Prostate gland (tissue), 2 donors: ENCODE results near the gene FAF1. TPM values are rescaled to one million over a fixed set of nuclear protein-coding genes. Genes with fewer than 3 reads are reported as not detected.

Source experiments
- DNase-seq: peaks from one replicate; pipeline ENCODE4 v3.0.0-alpha.2; 2019; ENCODE audit warnings: low spot score
- H3K27ac ChIP-seq, 2 donors: fragments of 200-600 bp; sonication (generic); 2 replicates each; pipeline ENCODE4 v1.5.1; 2017 to 2019
- H3K27me3 ChIP-seq: fragments of 200-600 bp; sonication (generic); replicated peaks from 2 replicates; pipeline ENCODE4 v1.5.1; 2019; ENCODE audit not compliant: insufficient read depth
- H3K36me3 ChIP-seq, 2 donors: fragments of 200-600 bp; sonication (generic); 1 replicate in 1 of 2; 2 replicates in 1 of 2; pipeline versions ENCODE4 v1.5.1 to v1.8.1; 2017 to 2019
- H3K4me1 ChIP-seq: fragments of 200-600 bp; sonication (generic); replicated peaks from 2 replicates; pipeline ENCODE4 v1.5.1; 2019
- H3K4me3 ChIP-seq, 2 donors: fragments of 200-600 bp; sonication (generic); 2 replicates each; pipeline ENCODE4 v1.5.1; 2017 to 2019
- H3K9me3 ChIP-seq: fragments of 200-600 bp; sonication (generic); 2 replicates; pipeline ENCODE4 v1.5.1; 2017
- CTCF ChIP-seq, 4 experiments: fragments of 200-600 bp in 2 of 4; fragments of 450-650 bp in 2 of 4; sonication (generic) in 2 of 4; IDR thresholded peaks; 1 replicate in 3 of 4; 2 replicates in 1 of 4; pipeline ENCODE4 v1.5.1; 2016 to 2019; ENCODE audit warnings: antibody characterized with exemption in 4 of 4, mild to moderate bottlenecking in 2 of 4, moderate library complexity in 2 of 4
- POLR2A ChIP-seq: fragments of 450-650 bp; IDR thresholded peaks from one replicate; pipeline ENCODE4 v1.6.1; 2016; ENCODE audit warnings: antibody characterized with exemption, mild to moderate bottlenecking
- POLR2AphosphoS5 ChIP-seq: sonication (generic); formaldehyde crosslinking; IDR thresholded peaks from one replicate; pipeline ENCODE4 v1.6.1; 2017; ENCODE audit warnings: antibody characterized with exemption
- WGBS: methylation state at CpG from one replicate; pipeline ENCODE4 v1.1.5; 2018; 5-methylcytosine and 5-hydroxymethylcytosine counted together
- intact Hi-C: fragments of 100-400 bp; cut with DNase I; formaldehyde crosslinking; loops from one replicate; pipeline ENCODE4 v1.14.2; 2022
- total RNA-seq, 2 donors: library from RNA; depleted of rRNA; stranded (reverse); fragments of >200 nt; gene quantifications; one replicate each; pipeline ENCODE4 v1.1.0, GENCODE V29; 2016

FAF1 gene
- total RNA-seq, 2 donors from 2014 or later: 40.4 to 41.5 TPM

- no peak overlapping the region for H3K27ac ChIP-seq
- 94% methylated on average over 1 of the region's 1 CpG for WGBS
Observed at GRCh38 chr1:50832167-50832566, 127.9 kb downstream of the FAF1 start.

GRCh38 chr1:50831300-50832061 is 128.6 kb downstream of the FAF1 start:
- no peak overlapping the region for H3K27ac ChIP-seq
- no peaks in the 10 kb centered on the region for H3K36me3 ChIP-seq
- TF ChIP-seq POLR2A (no peak), POLR2AphosphoS5 (no peak), CTCF (IDR thresholded peaks at IDR 0.05) (no peak)
- no peak for DNase-seq
- intact Hi-C loops: no loop called here
- no peaks in the 10 kb centered on the region for H3K4me1 ChIP-seq
- H3K4me3 ChIP-seq: no peak overlapping the region
- 97% methylated on average over 5 of the region's 5 CpGs for WGBS
- no peaks in the 10 kb centered on the region for H3K27me3 ChIP-seq
- H3K9me3 ChIP-seq: no peaks in the 10 kb centered on the region

More at GRCh38 chr1:50832167-50832566, 127.9 kb downstream of the FAF1 start:
- Histone ChIP-seq H3K36me3 (no peaks in the 10 kb centered on the region), H3K4me1 (no peaks in the 10 kb centered on the region), H3K4me3 (no peak overlapping the region), H3K27me3 (no peaks in the 10 kb centered on the region), H3K9me3 (no peaks in the 10 kb centered on the region)
- TF ChIP-seq POLR2A (no peak), POLR2AphosphoS5 (no peak), CTCF (IDR thresholded peaks at IDR 0.05) (no peak)
- DNase-seq: no peak
- intact Hi-C loops: no loop called here

GRCh38 chr1:50830621-50831020 is 129.4 kb downstream of the FAF1 start:
- no peak for DNase-seq
- Histone ChIP-seq H3K4me1 (no peaks in the 10 kb centered on the region), H3K4me3 (no peak overlapping the region), H3K9me3 (no peaks in the 10 kb centered on the region), H3K27ac (no peak overlapping the region), H3K36me3 (no peaks in the 10 kb centered on the region), H3K27me3 (no peaks in the 10 kb centered on the region)
- intact Hi-C loops: no loop called here
- TF ChIP-seq CTCF (IDR thresholded peaks at IDR 0.05): no peak
- TF ChIP-seq POLR2A: no peak
- TF ChIP-seq POLR2AphosphoS5: no peak

- H3K9me3 ChIP-seq: no peaks in the 10 kb centered on the region
- no peaks in the 10 kb centered on the region for H3K27me3 ChIP-seq
- H3K27ac ChIP-seq: no peak overlapping the region
- H3K4me1 ChIP-seq: no peaks in the 10 kb centered on the region
- no peak overlapping the region for H3K4me3 ChIP-seq
- no peak for DNase-seq
- WGBS: 29% methylated on average over 1 of the region's 1 CpG
- intact Hi-C loops: no loop called here
- H3K36me3 ChIP-seq: no peaks in the 10 kb centered on the region
- TF ChIP-seq POLR2AphosphoS5 (no peak), POLR2A (no peak), CTCF (IDR thresholded peaks at IDR 0.05) (no peak)
Observed at GRCh38 chr1:50829014-50829958, 130.8 kb downstream of the FAF1 start.
